Measurements from ENCODE around the gene NKD1.

GRCh38 chr16:50696575-50697420 is 148.6 kb downstream of the NKD1 start:
- TF ChIP-seq POLR2A (IDR thresholded peaks at IDR 0.05): no peak
- TF ChIP-seq CTCF (IDR thresholded peaks at IDR 0.05): no peak

All from stomach (tissue), 4 donors.